22Rv1 (cell line): ENCODE data around the gene PLD1.
A peak's percentile ranks its signal among the peaks of the same experiment; 100 is the strongest.

Experiments used
- H3K27ac ChIP-seq: fragments of 450-650 bp; 2 replicates; pipeline ENCODE4 v1.5.1; 2017
- CTCF ChIP-seq: fragments of 450-650 bp; IDR thresholded peaks from 2 replicates; pipeline ENCODE4 v1.5.1; 2017; ENCODE audit warnings: mild to moderate bottlenecking
- ZFX ChIP-seq: fragments of 450-650 bp; IDR thresholded peaks from 2 replicates; pipeline ENCODE4 v1.6.1; 2017; ENCODE audit warnings: antibody characterized with exemption, borderline replicate concordance

Gene PLD1

GRCh38 chr3:171813278-171813896 lies 3.1 kb upstream of the PLD1 start:
- H3K27ac ChIP-seq: no peak overlapping the region
- no peak for TF ChIP-seq CTCF

GRCh38 chr3:171812811-171813210 lies 2.5 kb upstream of the PLD1 start:
- TF ChIP-seq CTCF: no peak
- TF ChIP-seq ZFX: no peak
- H3K27ac ChIP-seq: no peak overlapping the region

GRCh38 chr3:171811913-171812335 lies 1.6 kb upstream of the PLD1 start:
- TF ChIP-seq ZFX: no peak
- TF ChIP-seq CTCF: no peak
- H3K27ac ChIP-seq: no peak overlapping the region

- H3K27ac ChIP-seq: no peak overlapping the region
- TF ChIP-seq CTCF: no peak
- TF ChIP-seq ZFX: no peak
Measured at GRCh38 chr3:171811295-171811912, 1.1 kb upstream of the PLD1 start.

GRCh38 chr3:171810629-171811294 lies 479 bp upstream of the PLD1 start:
- no peak for TF ChIP-seq CTCF
- H3K27ac ChIP-seq: no peak overlapping the region

GRCh38 chr3:171809611-171809860 lies 747 bp downstream of the PLD1 start:
- peak overlapping the region; percentile 29 for H3K27ac ChIP-seq
- TF ChIP-seq CTCF (no peak), ZFX (no peak)

- TF ChIP-seq CTCF (no peak), ZFX (no peak)
- H3K27ac ChIP-seq: no peak overlapping the region
Measured at GRCh38 chr3:171807806-171808205, 2.5 kb downstream of the PLD1 start.
